Activated B cell treated with CpG ODN at 0.5 μM for 24 hours (primary cell): Measurements from ENCODE around the gene ATAD3C. TPM values are rescaled to one million over a fixed set of nuclear protein-coding genes. Genes with fewer than 3 reads are reported as not detected.
"Not testable (repeated sequence)": the region's sequence is repeated elsewhere in the genome, so short reads cannot be mapped to it uniquely, and the experiment has no call there.

ENCODE experiments used
- ATAC-seq: fragments of 200-7000 bp; cut with Tn5 transposase; one replicate; pipeline ENCODE4 v1.10.0; 2021; ENCODE audit warnings: low read depth, mild to moderate bottlenecking, moderate library complexity
- CTCF ChIA-PET: fragments of 350-600 bp; sonication (Branson Sonifier 250); formaldehyde crosslinking; loops from one replicate; lab custom pipeline; 2021; ENCODE audit warnings: antibody characterized with exemption; lab: Charles Lee
- POLR2A ChIA-PET: fragments of 350-600 bp; sonication (Branson Sonifier 250); formaldehyde crosslinking; loops from one replicate; lab custom pipeline; 2021; ENCODE audit warnings: antibody characterized with exemption; lab: Charles Lee
- DNase-seq: peaks from one replicate; pipeline ENCODE4 v3.0.0; 2022
- H3K27ac Mint-ChIP-seq: one replicate; pipeline ENCODE4 v1.8.0; 2020; ENCODE audit warnings: mixed read lengths
- H3K27me3 Mint-ChIP-seq: one replicate; pipeline ENCODE4 v1.8.0; 2021; ENCODE audit warnings: mixed read lengths
- H3K36me3 Mint-ChIP-seq: one replicate; pipeline ENCODE4 v1.8.0; 2021; ENCODE audit warnings: low read depth, mixed read lengths
- H3K4me1 Mint-ChIP-seq: one replicate; pipeline ENCODE4 v1.8.0; 2021; ENCODE audit warnings: mixed read lengths
- H3K4me3 Mint-ChIP-seq: one replicate; pipeline ENCODE4 v1.8.0; 2020; ENCODE audit warnings: mild to moderate bottlenecking, mixed read lengths
- H3K9me3 Mint-ChIP-seq: one replicate; pipeline ENCODE4 v1.8.0; 2020; ENCODE audit warnings: mixed read lengths
- CTCF ChIP-seq: fragments of 200-600 bp; IDR thresholded peaks from one replicate; pipeline ENCODE4 v1.8.0; 2022; ENCODE audit warnings: antibody characterized with exemption, mild to moderate bottlenecking
- intact Hi-C: fragments of 100-400 bp; cut with micrococcal nuclease; formaldehyde crosslinking; loops from one replicate; pipeline ENCODE4 v1.15.1; 2024
- total RNA-seq: library from RNA; stranded (reverse); gene quantifications from 2 replicates; pipeline ENCODE4 v1.2.3, GENCODE V29; 2022

The ATAD3C gene
- total RNA-seq, 1 donor from 2014 or later = 0.58 TPM

- CTCF ChIA-PET = no interaction called here
- H3K36me3 Mint-ChIP-seq = peaks cover 75% of the 10 kb centered on the region
- intact Hi-C loops = loop anchor here (10.0 kb wide), 1 partner anchor 503 kb away; no protein-coding TSS in a partner anchor
- DNase-seq (no peak), ATAC-seq (no peak)
- no peaks in the 10 kb centered on the region for H3K27me3 Mint-ChIP-seq
- peak overlapping the region; percentile 56 for H3K4me3 Mint-ChIP-seq
- no peak for TF ChIP-seq CTCF
- POLR2A ChIA-PET = interaction anchor here (1.7 kb wide), 1 partner anchor 27 kb away, joined by 7 read pairs; the partner anchor contains the start of gene AURKAIP1
- H3K27ac Mint-ChIP-seq = no peak overlapping the region
- no peaks in the 10 kb centered on the region for H3K9me3 Mint-ChIP-seq
- H3K4me1 Mint-ChIP-seq = peaks cover 55% of the 10 kb centered on the region
These were observed 47.2 kb upstream of the ATAD3C start for GRCh38 chr1:1402072-1402900.

DNA sequence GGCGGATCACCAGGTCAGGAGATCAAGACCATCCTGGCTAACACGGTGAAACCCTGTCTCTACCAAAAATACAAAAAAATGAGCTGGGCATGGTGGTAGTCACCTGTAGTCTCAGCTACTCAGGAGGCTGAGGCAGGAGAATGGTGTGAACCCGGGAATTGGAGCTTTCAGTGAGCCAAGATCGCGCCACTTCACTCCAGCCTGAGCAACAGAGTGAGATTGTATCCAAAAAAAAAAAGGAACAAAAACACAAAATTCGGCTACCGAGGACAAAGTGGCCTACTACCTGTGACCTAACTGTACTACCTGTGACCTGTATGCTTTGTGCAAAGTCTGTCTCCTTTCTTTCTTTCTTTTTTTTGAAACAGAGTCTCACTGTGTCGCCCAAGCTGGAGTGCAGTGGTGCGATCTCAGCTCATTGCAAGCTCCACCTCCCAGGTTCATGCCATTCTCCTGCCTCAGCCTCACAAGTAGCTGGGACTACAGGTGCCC is 46.5 kb upstream of the ATAD3C start:
- ATAC-seq, CTCF ChIA-PET, H3K27me3 Mint-ChIP-seq, DNase-seq, H3K27ac Mint-ChIP-seq, H3K9me3 Mint-ChIP-seq, H3K4me3 Mint-ChIP-seq: not testable (repeated sequence)
- intact Hi-C loops = loop anchor here (10.0 kb wide), 1 partner anchor 502 kb away; no protein-coding TSS in a partner anchor
- peaks cover 68% of the 10 kb centered on the region for H3K36me3 Mint-ChIP-seq
- peaks cover 50% of the 10 kb centered on the region for H3K4me1 Mint-ChIP-seq
- POLR2A ChIA-PET = interaction anchor here (1.7 kb wide), 1 partner anchor 28 kb away, joined by 7 read pairs; the partner anchor contains the start of gene AURKAIP1

GRCh38 chr1:1403653-1404052 is 45.8 kb upstream of the ATAD3C start:
- no peak overlapping the region for H3K4me3 Mint-ChIP-seq
- peaks cover 65% of the 10 kb centered on the region for H3K36me3 Mint-ChIP-seq
- H3K27me3 Mint-ChIP-seq = no peaks in the 10 kb centered on the region
- ATAC-seq (no peak), DNase-seq (no peak)
- ChIA-PET CTCF (no interaction called here), POLR2A (no interaction called here)
- peaks cover 49% of the 10 kb centered on the region for H3K4me1 Mint-ChIP-seq
- no peaks in the 10 kb centered on the region for H3K9me3 Mint-ChIP-seq
- no peak for TF ChIP-seq CTCF
- peak overlapping the region; percentile 41 for H3K27ac Mint-ChIP-seq
- intact Hi-C loops = loop anchor here (10.0 kb wide), 1 partner anchor 501 kb away; no protein-coding TSS in a partner anchor

DNA sequence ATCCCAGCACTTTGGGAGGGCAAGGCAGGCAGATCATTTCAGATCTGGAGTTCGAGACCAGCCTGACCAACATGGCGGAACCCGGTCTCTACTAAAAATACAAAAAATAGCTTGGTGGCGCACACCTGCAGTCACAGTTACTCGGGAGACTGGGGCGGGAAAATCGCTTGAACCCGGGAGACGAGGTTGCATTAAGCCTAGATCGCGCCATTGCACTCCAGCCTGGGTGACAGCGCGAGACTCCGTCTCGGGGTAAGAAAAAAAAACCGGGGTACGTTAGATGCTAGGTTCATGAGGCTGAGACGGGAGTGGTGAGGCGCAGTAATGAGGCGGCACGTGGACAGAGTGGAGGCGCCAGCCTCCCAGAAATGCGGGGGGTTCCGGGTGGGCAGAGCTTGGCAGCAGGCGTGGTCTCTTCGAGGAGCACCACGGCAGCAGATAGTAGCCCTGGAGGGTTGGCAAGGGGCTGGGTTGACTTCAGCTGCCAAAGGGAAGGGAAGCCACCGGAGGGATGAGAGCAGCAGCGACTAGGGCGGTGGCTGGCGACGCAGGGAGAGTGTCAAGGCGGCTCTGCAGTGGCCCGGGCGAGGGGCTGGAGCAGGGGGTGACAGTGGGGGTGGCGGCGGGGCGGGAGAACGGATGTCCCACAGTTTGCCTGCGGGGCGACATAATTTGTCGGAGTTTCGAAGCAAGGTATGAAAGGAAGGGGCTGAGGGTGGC is 43.2 kb upstream of the ATAD3C start:
- peak overlapping the region; percentile 92 for H3K4me3 Mint-ChIP-seq
- no peaks in the 10 kb centered on the region for H3K9me3 Mint-ChIP-seq
- peak overlapping the region; percentile 82 for H3K27ac Mint-ChIP-seq
- no peak for TF ChIP-seq CTCF
- peaks cover 44% of the 10 kb centered on the region for H3K4me1 Mint-ChIP-seq
- intact Hi-C loops = loop anchor here (2.0 to 10.0 kb wide), 3 partner anchors 29 to 499 kb away; partner anchors contain the start of genes ATAD3B and VWA1
- DNase-seq = no peak
- ChIA-PET CTCF (no interaction called here), POLR2A (interaction anchor here (0.9 to 3.7 kb wide), 3 partner anchors 7 to 387 kb away, joined by 3 to 44 read pairs (median 37); partner anchors contain the start of genes AURKAIP1 and CCNL2)
- no peaks in the 10 kb centered on the region for H3K27me3 Mint-ChIP-seq
- H3K36me3 Mint-ChIP-seq = peaks cover 53% of the 10 kb centered on the region
- no peak for ATAC-seq
